Measurements from ENCODE around the gene ZNF407.
"Not testable (repeated sequence)": the region's sequence is repeated elsewhere in the genome, so short reads cannot be mapped to it uniquely, and the experiment has no call there.

ZNF407 gene

GRCh38 chr18:75097491-75098225 lies 500.0 kb downstream of the ZNF407 start:
- H3K9ac ChIP-seq (ENCODE audit: low read length), result no peak overlapping the region
- no peaks in the 10 kb centered on the region for H4K20me1 ChIP-seq (ENCODE audit: low read depth, low read length)
- no peak overlapping the region for H2AFZ ChIP-seq (ENCODE audit: low read depth, low read length, severe bottlenecking)
- H3K79me2 ChIP-seq (ENCODE audit: insufficient read depth, low read length), result no peaks in the 10 kb centered on the region
- no peak overlapping the region for H3K27ac ChIP-seq (ENCODE audit: low read depth, low read length)
- no peak overlapping the region for H3K4me2 ChIP-seq (ENCODE audit: low read depth, low read length, poor library complexity, severe bottlenecking)
- peaks cover 11% of the 10 kb centered on the region; the same call in 1 of the 2 replicates for H3K9me3 ChIP-seq (ENCODE audit: insufficient read depth, low read length)
- H3K9me2 ChIP-seq (replicated peaks; ENCODE audit: insufficient read depth, low read length), result no peaks in the 10 kb centered on the region
- no peaks in the 10 kb centered on the region for H3F3A ChIP-seq (ENCODE audit: insufficient read depth)
- H3K27me3 ChIP-seq (ENCODE audit: low read length), result no peaks in the 10 kb centered on the region
- TF ChIP-seq EZH2phosphoT487 (conservative IDR thresholded peaks at IDR 0.05; ENCODE audit: low read length), result no peak
- H3K36me3 ChIP-seq (ENCODE audit: low read length), result no peaks in the 10 kb centered on the region
- H3K4me3 ChIP-seq (ENCODE audit: insufficient read depth, low read length, poor library complexity, severe bottlenecking), result no peak overlapping the region

GRCh38 chr18:75100832-75101630 lies 503.4 kb downstream of the ZNF407 start:
- Histone ChIP-seq H3K27me3 (ENCODE audit: low read length) (no peaks in the 10 kb centered on the region; the same call in 1 of the 2 replicates), H3K36me3 (ENCODE audit: low read length) (no peaks in the 10 kb centered on the region), H3K9me3 (ENCODE audit: insufficient read depth, low read length) (peaks cover 11% of the 10 kb centered on the region; the same call in 1 of the 2 replicates), H3F3A (ENCODE audit: insufficient read depth) (no peaks in the 10 kb centered on the region), H3K4me3 (ENCODE audit: insufficient read depth, low read length, poor library complexity, severe bottlenecking) (no peak overlapping the region), H2AFZ (ENCODE audit: low read depth, low read length, severe bottlenecking) (no peak overlapping the region), H3K4me2 (ENCODE audit: low read depth, low read length, poor library complexity, severe bottlenecking) (no peak overlapping the region), H3K79me2 (ENCODE audit: insufficient read depth, low read length) (no peaks in the 10 kb centered on the region), H4K20me1 (ENCODE audit: low read depth, low read length) (no peaks in the 10 kb centered on the region), H3K27ac (ENCODE audit: low read depth, low read length) (no peak overlapping the region), H3K9me2 (replicated peaks; ENCODE audit: insufficient read depth, low read length) (no peaks in the 10 kb centered on the region), H3K9ac (ENCODE audit: low read length) (no peak overlapping the region)
- TF ChIP-seq EZH2phosphoT487 (conservative IDR thresholded peaks at IDR 0.05; ENCODE audit: low read length) (no peak), CTCF (IDR thresholded peaks at IDR 0.05; ENCODE audit: insufficient read depth, low read length, poor library complexity, severe bottlenecking) (no peak)

GRCh38 chr18:75101916-75102315 lies 504.2 kb downstream of the ZNF407 start:
- no peaks in the 10 kb centered on the region for H4K20me1 ChIP-seq (ENCODE audit: low read depth, low read length)
- H3K9ac ChIP-seq (ENCODE audit: low read length), result no peak overlapping the region
- no peak overlapping the region for H2AFZ ChIP-seq (ENCODE audit: low read depth, low read length, severe bottlenecking)
- no peak overlapping the region for H3K4me3 ChIP-seq (ENCODE audit: insufficient read depth, low read length, poor library complexity, severe bottlenecking)
- H3K4me2 ChIP-seq (ENCODE audit: low read depth, low read length, poor library complexity, severe bottlenecking), result no peak overlapping the region
- H3K79me2 ChIP-seq (ENCODE audit: insufficient read depth, low read length), result no peaks in the 10 kb centered on the region
- H3F3A ChIP-seq (ENCODE audit: insufficient read depth), result no peaks in the 10 kb centered on the region
- peaks cover 11% of the 10 kb centered on the region; the same call in 1 of the 2 replicates for H3K9me3 ChIP-seq (ENCODE audit: insufficient read depth, low read length)
- H3K36me3 ChIP-seq (ENCODE audit: low read length), result no peaks in the 10 kb centered on the region
- H3K27me3 ChIP-seq (ENCODE audit: low read length), result no peaks in the 10 kb centered on the region; the same call in 1 of the 2 replicates
- no peaks in the 10 kb centered on the region for H3K9me2 ChIP-seq (replicated peaks; ENCODE audit: insufficient read depth, low read length)
- TF ChIP-seq EZH2phosphoT487 (conservative IDR thresholded peaks at IDR 0.05; ENCODE audit: low read length), result no peak
- no peak for TF ChIP-seq CTCF (IDR thresholded peaks at IDR 0.05; ENCODE audit: insufficient read depth, low read length, poor library complexity, severe bottlenecking)
- H3K27ac ChIP-seq (ENCODE audit: low read depth, low read length), result no peak overlapping the region

GRCh38 chr18:75104029-75104428 lies 506.4 kb downstream of the ZNF407 start:
- not testable (repeated sequence) for H3K79me2 ChIP-seq (ENCODE audit: insufficient read depth, low read length); H3K9ac ChIP-seq (ENCODE audit: low read length); H3K27ac ChIP-seq (ENCODE audit: low read depth, low read length); H3K27me3 ChIP-seq (ENCODE audit: low read length); H4K20me1 ChIP-seq (ENCODE audit: low read depth, low read length); H3K4me2 ChIP-seq (ENCODE audit: low read depth, low read length, poor library complexity, severe bottlenecking); H3F3A ChIP-seq (ENCODE audit: insufficient read depth); H3K9me2 ChIP-seq (replicated peaks; ENCODE audit: insufficient read depth, low read length); H3K36me3 ChIP-seq (ENCODE audit: low read length); H2AFZ ChIP-seq (ENCODE audit: low read depth, low read length, severe bottlenecking); H3K4me3 ChIP-seq (ENCODE audit: insufficient read depth, low read length, poor library complexity, severe bottlenecking)
- peaks cover 11% of the 10 kb centered on the region; the same call in 1 of the 2 replicates for H3K9me3 ChIP-seq (ENCODE audit: insufficient read depth, low read length)
